ENCODE data around the gene GSPT2. TPM values are rescaled to one million over a fixed set of nuclear protein-coding genes. Genes with fewer than 3 reads are reported as not detected.

Gene GSPT2
- total RNA-seq, 1 experiment from 2014 or later = 15.9 TPM

DNA sequence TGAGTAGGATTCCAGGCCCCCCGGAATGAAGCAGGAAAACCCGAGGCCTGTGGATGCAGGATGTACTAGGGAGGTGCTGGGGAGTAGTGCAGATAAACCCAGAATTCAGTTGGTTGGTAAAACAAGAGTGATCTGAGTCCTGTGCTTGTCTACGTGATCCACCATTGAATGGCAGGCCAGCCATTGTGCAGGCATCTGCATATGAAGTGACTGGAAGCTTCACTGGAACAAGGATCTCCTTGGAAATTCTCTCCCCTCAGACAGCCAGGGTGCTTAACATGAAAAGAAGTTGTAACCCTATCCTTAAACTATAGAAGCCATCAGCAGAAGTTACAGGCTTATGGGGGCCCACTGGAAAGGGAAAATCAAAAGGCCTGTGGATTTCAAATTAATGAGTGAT lies 656 bp upstream of the GSPT2 start:
- Histone ChIP-seq H4K20me1 (ENCODE audit: insufficient read depth, low read depth, low read length) (0 out of 2 replicates have a peak, but pooled peaks cover 4% of the 10 kb centered on the region), H2AFZ (ENCODE audit: low read length) (peak overlapping the region; percentile 74), H3K36me3 (ENCODE audit: insufficient read depth, low read length) (peaks cover 12% of the 10 kb centered on the region), H3K4me2 (ENCODE audit: low read depth, low read length, poor library complexity, severe bottlenecking) (peak overlapping the region; percentile 81), H3K27ac (ENCODE audit: low read length) (no peak overlapping the region), H3K9me3 (ENCODE audit: low read length) (no peaks in the 10 kb centered on the region), H3K9me2 (replicated peaks; ENCODE audit: insufficient read depth, low read length) (no peaks in the 10 kb centered on the region), H3K79me2 (ENCODE audit: low read length) (peaks cover 19% of the 10 kb centered on the region), H3K9ac (ENCODE audit: low read length) (peak overlapping the region; percentile 86), H3K27me3 (ENCODE audit: low read length) (no peaks in the 10 kb centered on the region), H3K4me1 (ENCODE audit: low read length) (peaks cover 21% of the 10 kb centered on the region), H3K4me3 (ENCODE audit: low read length) (peak overlapping the region; percentile 90)
- DNase-seq = no peak

- H3K27me3 ChIP-seq (ENCODE audit: low read length) = no peaks in the 10 kb centered on the region
- peaks cover 12% of the 10 kb centered on the region for H3K36me3 ChIP-seq (ENCODE audit: insufficient read depth, low read length)
- peaks cover 19% of the 10 kb centered on the region for H3K79me2 ChIP-seq (ENCODE audit: low read length)
- H3K9me3 ChIP-seq (ENCODE audit: low read length) = no peaks in the 10 kb centered on the region
- H3K4me2 ChIP-seq (ENCODE audit: low read depth, low read length, poor library complexity, severe bottlenecking) = no peak overlapping the region
- DNase-seq = no peak
- no peak overlapping the region for H2AFZ ChIP-seq (ENCODE audit: low read length)
- 0 out of 2 replicates have a peak, but pooled peaks cover 4% of the 10 kb centered on the region for H4K20me1 ChIP-seq (ENCODE audit: insufficient read depth, low read depth, low read length)
- peaks cover 23% of the 10 kb centered on the region for H3K4me1 ChIP-seq (ENCODE audit: low read length)
- no peak overlapping the region for H3K9ac ChIP-seq (ENCODE audit: low read length)
- no peak overlapping the region for H3K27ac ChIP-seq (ENCODE audit: low read length)
- no peaks in the 10 kb centered on the region for H3K9me2 ChIP-seq (replicated peaks; ENCODE audit: insufficient read depth, low read length)
- no peak overlapping the region for H3K4me3 ChIP-seq (ENCODE audit: low read length)
Observed at GRCh38 chrX:51747671-51748070, 4.4 kb downstream of the GSPT2 start.

DNA sequence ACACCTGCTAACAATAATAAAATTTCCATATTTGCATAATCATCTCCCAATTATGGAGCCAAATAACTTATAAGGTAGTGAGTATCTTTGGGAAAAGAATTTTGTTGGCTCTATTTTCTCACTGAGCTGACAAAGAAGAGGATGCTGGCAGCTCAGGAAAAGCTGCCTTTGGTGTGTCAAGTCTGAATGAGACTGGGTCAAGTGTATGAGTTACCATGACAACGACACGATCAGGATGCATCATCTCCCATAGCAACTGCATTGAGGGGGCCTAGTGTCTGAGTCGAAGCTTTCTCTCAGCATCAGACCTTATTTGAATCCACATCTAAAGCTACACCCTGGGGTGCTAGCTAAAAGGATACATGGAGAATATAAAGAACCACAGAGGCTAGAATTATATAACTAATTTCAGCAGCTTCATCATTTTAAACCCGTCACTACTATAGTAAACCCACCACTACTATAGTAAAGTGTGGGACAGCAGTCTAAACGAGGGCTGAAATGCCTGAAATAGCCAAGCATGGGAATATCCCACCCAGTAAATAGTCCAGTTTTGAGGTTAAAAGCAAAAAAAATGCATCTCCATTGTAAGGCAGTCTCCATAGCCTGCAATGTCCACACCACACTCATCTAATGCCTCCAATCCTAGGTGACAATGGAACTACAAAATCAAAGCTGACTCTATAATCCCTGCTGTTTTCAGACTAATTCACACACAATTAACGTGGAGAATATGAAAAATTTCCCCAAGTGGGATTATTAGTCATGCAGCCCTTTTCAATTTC lies 16.0 kb downstream of the GSPT2 start:
- Histone ChIP-seq H4K20me1 (ENCODE audit: insufficient read depth, low read depth, low read length) (no peaks in the 10 kb centered on the region), H3K27me3 (ENCODE audit: low read length) (no peaks in the 10 kb centered on the region), H3K27ac (ENCODE audit: low read length) (no peak overlapping the region), H3K36me3 (ENCODE audit: insufficient read depth, low read length) (no peaks in the 10 kb centered on the region), H3K79me2 (ENCODE audit: low read length) (no peaks in the 10 kb centered on the region), H3K4me1 (ENCODE audit: low read length) (no peaks in the 10 kb centered on the region), H3K9me3 (ENCODE audit: low read length) (no peaks in the 10 kb centered on the region), H3K9me2 (replicated peaks; ENCODE audit: insufficient read depth, low read length) (no peaks in the 10 kb centered on the region), H3K9ac (ENCODE audit: low read length) (no peak overlapping the region), H2AFZ (ENCODE audit: low read length) (no peak overlapping the region), H3K4me3 (ENCODE audit: low read length) (no peak overlapping the region), H3K4me2 (ENCODE audit: low read depth, low read length, poor library complexity, severe bottlenecking) (no peak overlapping the region)
- no peak for DNase-seq

DNA sequence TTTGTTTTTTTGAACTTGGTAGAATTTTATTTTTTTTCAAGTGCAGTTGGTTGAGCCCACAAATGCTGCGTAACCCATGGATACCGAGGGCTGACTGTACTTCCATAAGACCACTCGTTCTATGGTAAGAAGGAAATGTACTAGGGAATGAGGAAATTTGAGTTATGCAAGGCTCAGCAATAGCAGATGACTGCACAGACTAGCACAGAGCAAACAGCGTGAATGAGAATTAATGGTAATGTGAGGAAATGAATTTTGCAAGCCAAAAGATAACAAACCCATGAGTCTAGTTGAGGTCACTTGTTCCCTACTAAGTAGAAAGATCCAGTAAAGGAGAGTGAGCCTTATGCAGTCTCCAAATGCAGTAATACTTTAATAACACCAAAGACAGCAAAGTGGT lies 17.4 kb downstream of the GSPT2 start:
- Histone ChIP-seq H3K4me2 (ENCODE audit: low read depth, low read length, poor library complexity, severe bottlenecking) (no peak overlapping the region), H3K9ac (ENCODE audit: low read length) (no peak overlapping the region), H3K9me2 (replicated peaks; ENCODE audit: insufficient read depth, low read length) (no peaks in the 10 kb centered on the region), H3K4me1 (ENCODE audit: low read length) (no peaks in the 10 kb centered on the region), H3K27ac (ENCODE audit: low read length) (no peak overlapping the region), H4K20me1 (ENCODE audit: insufficient read depth, low read depth, low read length) (no peaks in the 10 kb centered on the region), H3K79me2 (ENCODE audit: low read length) (no peaks in the 10 kb centered on the region), H2AFZ (ENCODE audit: low read length) (no peak overlapping the region), H3K4me3 (ENCODE audit: low read length) (no peak overlapping the region), H3K36me3 (ENCODE audit: insufficient read depth, low read length) (no peaks in the 10 kb centered on the region), H3K27me3 (ENCODE audit: low read length) (no peaks in the 10 kb centered on the region), H3K9me3 (ENCODE audit: low read length) (no peaks in the 10 kb centered on the region)
- DNase-seq = no peak

GRCh38 chrX:51766546-51766945 lies 23.3 kb downstream of the GSPT2 start:
- H3K27me3 ChIP-seq (ENCODE audit: low read length) = no peaks in the 10 kb centered on the region
- no peak overlapping the region for H3K4me3 ChIP-seq (ENCODE audit: low read length)
- H3K4me2 ChIP-seq (ENCODE audit: low read depth, low read length, poor library complexity, severe bottlenecking) = no peak overlapping the region
- H3K4me1 ChIP-seq (ENCODE audit: low read length) = no peaks in the 10 kb centered on the region
- no peaks in the 10 kb centered on the region for H3K9me3 ChIP-seq (ENCODE audit: low read length)
- no peak overlapping the region for H3K9ac ChIP-seq (ENCODE audit: low read length)
- H3K9me2 ChIP-seq (replicated peaks; ENCODE audit: insufficient read depth, low read length) = no peaks in the 10 kb centered on the region
- H3K36me3 ChIP-seq (ENCODE audit: insufficient read depth, low read length) = no peaks in the 10 kb centered on the region
- H4K20me1 ChIP-seq (ENCODE audit: insufficient read depth, low read depth, low read length) = no peaks in the 10 kb centered on the region
- DNase-seq = no peak
- H2AFZ ChIP-seq (ENCODE audit: low read length) = no peak overlapping the region
- no peak overlapping the region for H3K27ac ChIP-seq (ENCODE audit: low read length)
- no peaks in the 10 kb centered on the region for H3K79me2 ChIP-seq (ENCODE audit: low read length)

- H3K4me3 ChIP-seq (ENCODE audit: low read length) = no peak overlapping the region
- no peaks in the 10 kb centered on the region for H3K36me3 ChIP-seq (ENCODE audit: insufficient read depth, low read length)
- no peak for DNase-seq
- no peak overlapping the region for H3K4me2 ChIP-seq (ENCODE audit: low read depth, low read length, poor library complexity, severe bottlenecking)
- no peak overlapping the region for H3K27ac ChIP-seq (ENCODE audit: low read length)
- no peaks in the 10 kb centered on the region for H3K27me3 ChIP-seq (ENCODE audit: low read length)
- no peaks in the 10 kb centered on the region for H3K9me3 ChIP-seq (ENCODE audit: low read length)
- H4K20me1 ChIP-seq (ENCODE audit: insufficient read depth, low read depth, low read length) = no peaks in the 10 kb centered on the region
- no peak overlapping the region for H2AFZ ChIP-seq (ENCODE audit: low read length)
- H3K9me2 ChIP-seq (replicated peaks; ENCODE audit: insufficient read depth, low read length) = peaks cover 4% of the 10 kb centered on the region; the same call in 1 of the 2 replicates
- H3K79me2 ChIP-seq (ENCODE audit: low read length) = no peaks in the 10 kb centered on the region
- no peaks in the 10 kb centered on the region for H3K4me1 ChIP-seq (ENCODE audit: low read length)
- H3K9ac ChIP-seq (ENCODE audit: low read length) = no peak overlapping the region
Observed at GRCh38 chrX:51776851-51777250, 33.6 kb downstream of the GSPT2 start.

DNA sequence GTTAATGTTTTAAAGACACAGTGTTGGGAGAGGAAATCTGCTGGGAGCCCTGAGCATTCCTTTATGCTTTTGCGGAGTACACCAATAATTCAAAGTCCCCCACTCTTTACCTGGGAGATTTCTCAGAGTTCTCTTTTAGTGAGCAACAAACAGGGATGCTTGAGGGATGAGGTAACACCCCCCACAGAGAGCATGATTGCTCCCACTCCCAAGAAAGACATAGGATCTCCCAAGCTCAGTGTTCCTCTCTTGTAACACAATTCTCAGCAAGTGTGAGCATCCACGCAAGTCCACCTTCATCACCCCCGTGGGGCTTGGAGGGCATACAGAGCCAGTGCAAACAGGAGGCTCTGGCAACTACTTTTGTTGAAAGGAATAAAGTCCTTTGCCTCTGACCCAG lies 36.1 kb downstream of the GSPT2 start:
- H3K4me1 ChIP-seq (ENCODE audit: low read length) = no peaks in the 10 kb centered on the region
- no peaks in the 10 kb centered on the region for H3K79me2 ChIP-seq (ENCODE audit: low read length)
- no peak for DNase-seq
- H3K9me3 ChIP-seq (ENCODE audit: low read length) = no peaks in the 10 kb centered on the region
- no peaks in the 10 kb centered on the region for H4K20me1 ChIP-seq (ENCODE audit: insufficient read depth, low read depth, low read length)
- H3K36me3 ChIP-seq (ENCODE audit: insufficient read depth, low read length) = no peaks in the 10 kb centered on the region
- no peak overlapping the region for H3K4me3 ChIP-seq (ENCODE audit: low read length)
- H3K9ac ChIP-seq (ENCODE audit: low read length) = no peak overlapping the region
- H3K9me2 ChIP-seq (replicated peaks; ENCODE audit: insufficient read depth, low read length) = peaks cover 4% of the 10 kb centered on the region; the same call in 1 of the 2 replicates
- no peak overlapping the region for H2AFZ ChIP-seq (ENCODE audit: low read length)
- no peak overlapping the region for H3K27ac ChIP-seq (ENCODE audit: low read length)
- H3K27me3 ChIP-seq (ENCODE audit: low read length) = no peaks in the 10 kb centered on the region
- no peak overlapping the region for H3K4me2 ChIP-seq (ENCODE audit: low read depth, low read length, poor library complexity, severe bottlenecking)

- no peaks in the 10 kb centered on the region for H4K20me1 ChIP-seq (ENCODE audit: insufficient read depth, low read depth, low read length)
- no peaks in the 10 kb centered on the region for H3K9me2 ChIP-seq (replicated peaks; ENCODE audit: insufficient read depth, low read length)
- H3K27ac ChIP-seq (ENCODE audit: low read length) = no peak overlapping the region
- DNase-seq = no peak
- H3K9ac ChIP-seq (ENCODE audit: low read length) = no peak overlapping the region
- H3K36me3 ChIP-seq (ENCODE audit: insufficient read depth, low read length) = no peaks in the 10 kb centered on the region
- no peak overlapping the region for H3K4me3 ChIP-seq (ENCODE audit: low read length)
- no peak overlapping the region for H3K4me2 ChIP-seq (ENCODE audit: low read depth, low read length, poor library complexity, severe bottlenecking)
- H2AFZ ChIP-seq (ENCODE audit: low read length) = no peak overlapping the region
- peaks cover 12% of the 10 kb centered on the region for H3K4me1 ChIP-seq (ENCODE audit: low read length)
- H3K9me3 ChIP-seq (ENCODE audit: low read length) = no peaks in the 10 kb centered on the region
- H3K27me3 ChIP-seq (ENCODE audit: low read length) = no peaks in the 10 kb centered on the region
- no peaks in the 10 kb centered on the region for H3K79me2 ChIP-seq (ENCODE audit: low read length)
Observed at GRCh38 chrX:51795136-51795535, 51.9 kb downstream of the GSPT2 start.

Data from Karpas-422 (cell line).